Measurements from ENCODE around the gene GPSM3.

DNA sequence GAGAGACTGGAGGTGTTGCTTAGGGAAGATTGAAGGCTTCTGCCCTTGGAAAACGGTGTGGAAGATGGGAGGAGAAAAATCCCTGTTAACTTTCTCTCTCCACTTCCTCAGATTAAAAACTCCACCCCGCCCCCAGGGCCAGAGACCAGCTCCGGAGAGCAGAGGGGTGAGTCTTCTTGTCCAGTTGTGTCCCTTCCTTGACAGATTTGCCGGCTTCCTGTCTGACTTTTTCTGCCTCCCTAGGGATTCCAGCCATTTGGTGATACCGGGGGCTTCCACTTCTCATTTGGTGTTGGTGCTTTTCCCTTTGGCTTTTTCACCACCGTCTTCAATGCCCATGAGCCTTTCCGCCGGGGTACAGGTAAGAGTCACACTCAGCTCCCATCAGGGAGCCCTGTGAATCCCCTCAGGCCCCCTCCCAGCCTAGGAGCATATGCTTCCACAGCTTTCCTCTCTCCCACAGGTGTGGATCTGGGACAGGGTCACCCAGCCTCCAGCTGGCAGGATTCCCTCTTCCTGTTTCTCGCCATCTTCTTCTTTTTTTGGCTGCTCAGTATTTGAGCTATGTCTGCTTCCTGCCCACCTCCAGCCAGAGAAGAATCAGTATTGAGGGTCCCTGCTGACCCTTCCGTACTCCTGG lies 12.6 kb downstream of the GPSM3 start:
- TF ChIP-seq, protein P1, sequence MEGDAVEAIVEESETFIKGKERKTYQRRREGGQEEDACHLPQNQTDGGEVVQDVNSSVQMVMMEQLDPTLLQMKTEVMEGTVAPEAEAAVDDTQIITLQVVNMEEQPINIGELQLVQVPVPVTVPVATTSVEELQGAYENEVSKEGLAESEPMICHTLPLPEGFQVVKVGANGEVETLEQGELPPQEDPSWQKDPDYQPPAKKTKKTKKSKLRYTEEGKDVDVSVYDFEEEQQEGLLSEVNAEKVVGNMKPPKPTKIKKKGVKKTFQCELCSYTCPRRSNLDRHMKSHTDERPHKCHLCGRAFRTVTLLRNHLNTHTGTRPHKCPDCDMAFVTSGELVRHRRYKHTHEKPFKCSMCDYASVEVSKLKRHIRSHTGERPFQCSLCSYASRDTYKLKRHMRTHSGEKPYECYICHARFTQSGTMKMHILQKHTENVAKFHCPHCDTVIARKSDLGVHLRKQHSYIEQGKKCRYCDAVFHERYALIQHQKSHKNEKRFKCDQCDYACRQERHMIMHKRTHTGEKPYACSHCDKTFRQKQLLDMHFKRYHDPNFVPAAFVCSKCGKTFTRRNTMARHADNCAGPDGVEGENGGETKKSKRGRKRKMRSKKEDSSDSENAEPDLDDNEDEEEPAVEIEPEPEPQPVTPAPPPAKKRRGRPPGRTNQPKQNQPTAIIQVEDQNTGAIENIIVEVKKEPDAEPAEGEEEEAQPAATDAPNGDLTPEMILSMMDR (IDR thresholded peaks at IDR 0.05), result no peak
- TF ChIP-seq EZH2 (IDR thresholded peaks at IDR 0.05; ENCODE audit: borderline replicate concordance, insufficient read depth, low read depth, low read length, poor library complexity, severe bottlenecking), result no peak

Measured in B cell (primary cell).